ENCODE measurements around the gene LFNG. TPM values are rescaled to one million over a fixed set of nuclear protein-coding genes. Genes with fewer than 3 reads are reported as not detected.

LFNG gene, protein sequence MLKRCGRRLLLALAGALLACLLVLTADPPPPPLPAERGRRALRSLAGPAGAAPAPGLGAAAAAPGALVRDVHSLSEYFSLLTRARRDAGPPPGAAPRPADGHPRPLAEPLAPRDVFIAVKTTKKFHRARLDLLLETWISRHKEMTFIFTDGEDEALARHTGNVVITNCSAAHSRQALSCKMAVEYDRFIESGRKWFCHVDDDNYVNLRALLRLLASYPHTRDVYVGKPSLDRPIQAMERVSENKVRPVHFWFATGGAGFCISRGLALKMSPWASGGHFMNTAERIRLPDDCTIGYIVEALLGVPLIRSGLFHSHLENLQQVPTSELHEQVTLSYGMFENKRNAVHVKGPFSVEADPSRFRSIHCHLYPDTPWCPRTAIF
- 6.8 and 10.8 TPM in 2 replicates for total RNA-seq
- 68.6 TPM for polyA plus RNA-seq (2012)

DNA sequence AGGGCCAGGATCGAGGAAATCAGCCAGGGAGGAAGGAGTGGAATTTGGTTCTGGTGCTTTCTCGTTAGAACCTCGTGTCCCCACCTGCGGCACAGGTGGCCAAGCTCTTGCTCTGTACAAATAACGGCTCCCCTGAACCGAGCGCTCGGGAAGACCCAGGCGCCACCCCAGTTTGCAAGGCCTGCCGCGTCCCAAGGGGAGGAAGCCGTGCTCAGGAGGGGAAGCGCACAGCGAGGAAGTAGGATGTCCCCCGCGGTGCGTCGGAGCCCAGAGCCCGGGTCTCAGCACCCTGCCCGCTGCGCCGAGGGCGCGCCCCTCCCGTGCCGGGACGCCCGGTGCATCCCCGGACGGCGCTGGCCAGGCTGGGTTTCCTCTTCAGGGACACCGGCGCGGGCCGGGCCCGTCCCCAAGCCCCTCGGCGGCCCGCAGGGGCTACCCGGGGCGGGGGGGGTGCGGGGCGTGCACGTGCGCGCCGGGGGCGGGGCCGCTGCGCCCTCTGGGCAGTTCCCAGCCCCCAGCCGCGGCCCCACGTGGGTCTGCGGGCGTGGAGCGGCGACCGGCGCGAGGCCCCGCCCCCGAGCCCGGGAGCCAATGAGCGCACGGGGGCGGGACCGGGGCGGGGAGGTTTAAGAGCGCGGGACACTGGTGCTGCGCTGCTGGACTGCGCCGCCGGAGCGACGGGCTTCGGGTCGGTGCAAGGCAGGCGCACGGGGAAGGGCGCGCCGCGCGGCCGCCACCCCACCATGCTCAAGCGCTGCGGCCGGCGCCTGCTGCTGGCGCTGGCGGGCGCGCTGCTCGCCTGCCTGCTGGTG lies at the start of gene LFNG:
Gene LFNG (plus strand): TSS at position 656 of the 812 bp plus-strand sequence. CDS start 88 bp downstream, at position 744.
- DNase-seq (ENCODE audit: low read depth) = peak; percentile 95

DNA sequence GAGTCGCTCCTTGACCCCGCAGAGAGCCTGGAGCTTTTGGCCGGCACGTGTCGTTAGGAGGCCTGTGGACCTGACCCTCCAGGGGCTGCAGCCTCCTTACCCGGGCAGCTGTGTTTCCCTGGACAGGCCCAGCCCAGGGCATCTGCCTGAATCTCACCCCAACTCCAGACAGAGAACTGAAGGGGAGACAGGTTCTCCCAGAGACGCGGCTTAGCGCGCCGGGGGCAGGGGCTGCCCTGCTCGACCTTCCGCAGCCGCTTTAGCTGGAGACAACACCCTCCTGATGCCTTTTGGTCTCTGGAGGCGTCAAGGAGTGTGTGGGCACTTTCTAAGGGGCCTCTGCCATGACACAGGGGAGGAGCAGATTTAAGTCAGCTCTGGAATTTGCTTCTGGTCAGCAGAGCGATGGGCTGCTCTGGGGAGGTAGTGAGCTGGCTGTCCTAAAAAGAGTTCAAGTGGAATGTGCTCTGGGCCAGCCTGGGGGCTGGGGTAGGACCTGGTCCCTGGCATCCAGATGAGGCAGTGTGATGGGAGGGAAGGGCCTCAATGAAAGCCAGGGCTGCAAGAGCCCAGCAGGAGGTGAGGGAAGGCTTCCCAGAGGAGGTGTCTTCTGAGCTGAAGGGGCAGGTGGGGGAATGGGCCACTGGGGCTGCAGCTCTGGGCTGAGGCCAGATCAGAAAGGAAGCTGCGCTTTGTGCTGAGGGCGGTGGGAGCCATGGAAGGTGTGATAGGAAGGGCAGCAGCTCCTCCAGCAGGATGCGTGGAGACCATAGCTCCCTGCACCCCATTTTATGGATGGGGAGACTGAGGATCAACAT lies 49.2 kb upstream of the LFNG start:
- DNase-seq (ENCODE audit: low read depth) = no peak

DNA sequence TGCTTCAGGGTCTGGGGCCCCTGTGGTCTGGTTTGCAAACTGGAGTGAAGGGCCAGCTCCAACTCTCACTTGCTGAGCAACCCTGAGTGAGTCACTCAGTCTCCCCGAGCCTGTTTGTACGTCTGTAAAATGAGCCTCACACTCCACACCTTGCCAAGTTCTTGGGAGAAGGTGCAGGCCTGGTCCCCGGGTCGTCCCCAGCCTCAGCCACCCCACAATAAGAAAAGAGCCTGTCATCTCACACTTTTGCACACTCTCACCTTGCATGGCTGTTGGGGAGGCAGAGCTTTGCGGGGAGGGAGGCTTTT lies 48.6 kb upstream of the LFNG start:
- no peak for DNase-seq (ENCODE audit: low read depth)

DNA sequence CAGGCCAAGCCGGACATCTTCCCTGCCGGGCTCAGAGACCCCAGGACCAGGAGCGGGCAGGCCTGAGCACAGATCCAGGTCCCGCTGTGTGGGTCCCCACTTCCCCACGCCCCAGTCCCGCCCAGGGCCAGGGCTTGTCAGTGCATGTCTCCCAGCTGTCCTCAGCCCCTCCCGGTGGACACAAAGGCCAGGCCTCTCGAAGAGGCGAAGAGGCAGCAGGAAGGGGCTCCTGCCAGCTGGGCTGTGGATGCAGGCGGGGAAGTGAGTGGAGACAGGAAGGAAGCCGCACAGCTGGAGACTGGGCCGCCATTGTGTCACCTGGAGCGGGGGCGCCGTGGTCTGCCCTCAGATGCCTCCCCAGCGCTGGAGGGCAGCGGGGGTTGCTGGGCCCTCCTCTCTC lies 48.2 kb upstream of the LFNG start:
- DNase-seq (ENCODE audit: low read depth) = peak; percentile 41

DNA sequence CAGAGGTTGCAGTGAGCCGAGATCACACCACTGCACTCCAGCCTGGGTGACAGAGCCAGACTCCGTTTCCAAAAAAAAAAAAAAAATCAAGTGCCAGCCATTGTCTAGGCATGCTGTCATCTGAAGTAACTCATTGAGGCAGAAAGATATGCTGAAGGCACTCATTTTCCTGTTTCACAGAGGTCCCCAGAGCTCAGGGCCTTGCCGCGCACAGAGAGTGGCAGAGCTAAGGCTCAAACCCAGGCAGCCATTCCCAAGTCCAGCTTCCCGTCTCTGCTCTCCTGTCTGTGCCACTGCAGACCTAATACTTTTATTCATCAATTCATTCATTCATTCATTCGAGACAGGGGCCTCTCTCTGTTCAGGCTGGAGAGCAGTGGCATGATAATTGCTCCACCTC lies 46.8 kb upstream of the LFNG start:
- DNase-seq (ENCODE audit: low read depth) = no peak

DNA sequence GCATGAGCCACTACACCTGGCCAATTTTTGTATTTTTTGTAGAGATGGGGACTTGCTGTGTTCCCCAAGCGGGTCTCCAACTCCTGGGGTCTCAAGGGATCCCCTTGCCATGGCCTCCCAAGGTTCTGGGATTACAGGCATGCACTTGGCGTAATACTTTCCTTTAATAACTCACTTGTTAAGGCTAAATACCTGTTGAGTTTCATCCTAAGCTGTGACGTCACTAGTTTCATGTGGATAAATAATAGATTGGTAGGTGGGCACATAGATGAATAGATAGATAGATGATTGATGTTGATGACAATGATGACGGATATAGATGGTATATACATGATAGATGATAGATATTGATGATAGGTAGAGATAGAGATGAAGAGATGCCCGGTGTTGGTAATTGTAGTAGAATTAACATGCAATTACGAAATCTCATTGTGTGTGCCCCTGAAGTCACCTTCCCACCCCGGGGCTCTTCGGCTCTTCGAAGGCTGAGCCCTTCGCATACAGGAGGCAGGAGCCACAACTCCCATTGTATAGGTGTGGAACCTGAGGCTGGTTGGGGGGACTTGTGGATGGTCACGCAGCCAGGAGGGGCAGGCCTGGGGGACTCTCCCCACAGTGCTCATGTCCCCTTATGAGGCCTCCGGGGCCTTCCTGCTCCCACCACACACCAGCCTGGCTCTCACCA lies 45.9 kb upstream of the LFNG start:
- DNase-seq (ENCODE audit: low read depth) = no peak

DNA sequence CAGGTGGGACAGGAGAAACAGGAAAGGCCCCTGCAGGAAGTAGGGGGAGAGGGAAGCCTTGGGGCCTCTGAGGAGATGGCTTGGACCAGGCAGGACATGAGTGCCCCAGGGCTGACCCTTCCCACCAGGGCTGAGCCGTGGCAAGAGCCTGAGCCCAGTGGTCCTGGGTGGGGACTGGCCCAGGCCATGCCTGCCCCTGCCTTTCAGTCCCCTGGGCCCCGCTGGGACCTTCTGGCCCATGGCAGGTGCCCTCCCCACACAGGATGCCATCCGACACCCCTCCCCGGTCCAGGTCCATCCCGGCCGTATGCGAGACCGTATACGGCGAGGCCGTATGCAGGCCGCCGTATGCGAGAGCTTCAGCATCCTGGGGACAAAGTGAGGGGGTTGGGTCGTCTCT lies 45.4 kb upstream of the LFNG start:
- DNase-seq (ENCODE audit: low read depth) = no peak

DNA sequence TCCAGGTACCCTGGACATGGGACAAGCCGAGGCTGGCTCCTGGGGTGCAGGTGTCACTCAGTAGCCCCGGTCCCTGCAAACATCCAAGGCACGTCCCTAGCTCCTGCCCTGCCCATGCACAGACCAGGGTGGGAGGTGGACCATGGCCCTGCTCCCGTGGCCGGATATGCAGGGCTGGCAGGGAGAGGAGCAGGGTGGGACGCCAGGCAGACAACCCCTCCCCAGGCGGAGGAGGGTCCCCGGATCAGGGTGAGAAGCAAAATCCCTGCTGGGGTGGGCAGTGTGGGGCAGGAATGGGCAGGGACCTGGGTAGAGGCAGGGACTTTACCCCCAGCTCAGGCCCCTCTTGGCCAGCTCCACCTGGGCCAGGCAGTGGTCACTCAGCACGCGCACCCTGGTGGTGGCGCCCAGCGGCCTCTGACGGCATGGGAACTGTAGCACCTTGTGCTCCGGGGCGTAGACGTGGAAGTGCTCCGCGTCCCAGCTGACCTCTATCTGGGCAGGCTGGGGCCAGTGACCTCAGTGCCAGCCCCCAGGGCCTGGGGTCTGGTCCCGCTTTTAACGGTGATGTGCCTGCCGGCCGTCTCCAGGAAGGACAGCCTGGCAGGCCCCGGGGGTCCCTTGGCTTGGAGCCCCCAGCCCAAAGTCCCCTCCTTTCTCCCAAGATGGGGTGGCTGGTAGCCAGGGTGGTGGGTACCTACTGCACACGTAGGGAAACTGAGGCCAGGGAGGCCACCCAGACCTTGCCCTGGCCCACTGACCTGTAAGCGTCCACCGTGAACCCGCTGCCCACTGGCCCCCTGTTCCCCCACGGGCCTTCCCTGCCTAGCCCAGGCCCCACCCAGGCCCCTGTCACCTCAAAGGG lies 44.5 kb upstream of the LFNG start:
- DNase-seq (ENCODE audit: low read depth) = no peak

DNA sequence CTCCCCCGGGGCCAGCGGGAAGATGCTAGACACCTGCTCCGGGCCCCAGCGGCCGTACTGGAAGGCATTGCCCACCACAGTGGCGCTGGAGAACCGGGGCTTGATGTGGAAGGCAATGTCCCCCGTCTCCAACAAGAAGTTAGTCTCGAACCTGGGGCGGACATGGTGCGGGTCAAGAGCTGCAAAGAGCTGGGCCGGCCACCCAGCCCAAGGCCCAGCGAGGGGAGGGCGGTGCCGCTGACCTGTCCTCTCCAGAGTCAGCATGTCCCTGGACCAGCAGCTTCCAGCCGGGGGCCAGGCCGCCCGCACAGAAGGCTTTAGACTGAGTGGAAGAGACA lies 43.9 kb upstream of the LFNG start:
- DNase-seq (ENCODE audit: low read depth) = no peak

DNA sequence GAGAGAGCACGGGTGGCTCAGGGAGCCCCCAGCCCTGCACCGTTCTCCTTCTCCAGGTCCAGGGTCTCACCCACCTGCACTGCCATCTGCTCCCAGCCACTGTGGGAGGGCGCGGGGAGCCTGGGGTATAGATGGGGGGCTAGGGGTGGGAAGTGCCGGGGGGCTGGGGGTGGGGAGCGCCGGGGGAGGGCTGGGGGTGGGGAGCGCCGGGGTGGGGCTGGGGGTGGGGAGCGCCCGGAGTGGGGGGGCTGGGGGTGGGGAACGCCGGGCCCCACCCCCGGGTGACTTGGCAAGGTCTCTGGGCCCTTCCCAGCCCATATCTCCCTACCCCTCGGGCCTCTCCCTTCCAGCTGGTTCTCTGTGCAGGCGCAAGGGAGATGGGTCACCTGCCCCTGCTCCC lies 43.3 kb upstream of the LFNG start, which contains the start of gene GRIFIN:
Gene GRIFIN (minus strand): TSS at position 101 of the 400 bp plus-strand sequence. CDS start 15 bp downstream, at position 86.
- DNase-seq (ENCODE audit: low read depth) = no peak

DNA sequence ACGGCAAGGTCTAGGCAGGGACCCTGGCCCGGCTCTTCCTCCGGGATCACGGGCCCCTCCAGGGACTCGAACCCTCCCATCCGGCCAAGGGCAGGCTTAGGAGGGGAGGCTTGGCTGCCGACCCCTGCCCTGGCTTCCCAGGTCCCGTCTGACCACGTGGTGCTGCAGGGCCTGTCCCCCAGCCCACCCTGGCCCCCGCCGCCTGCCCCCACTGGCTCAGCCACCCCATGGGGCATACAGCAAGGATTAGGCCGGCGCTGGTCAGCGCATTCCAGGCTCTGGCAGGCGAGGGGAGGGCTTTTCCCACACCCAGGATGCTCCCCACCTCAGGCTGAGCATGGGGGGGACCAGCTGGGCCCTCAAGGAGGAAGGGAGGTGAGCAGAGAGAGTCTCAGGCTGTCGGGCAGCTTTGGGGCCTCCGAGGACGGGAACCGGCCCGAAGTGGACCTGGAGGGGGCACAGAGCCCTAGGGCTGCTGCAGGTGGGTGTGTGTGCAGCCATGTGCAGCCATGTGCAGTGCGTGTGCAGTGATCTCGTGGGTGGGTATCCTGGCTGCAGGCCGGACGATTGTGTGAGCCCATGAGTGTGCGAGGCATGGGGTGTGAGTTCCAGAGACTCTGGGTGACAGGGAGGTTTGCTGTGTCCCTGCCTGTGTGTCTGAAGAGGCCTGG lies 42.7 kb upstream of the LFNG start:
- no peak for DNase-seq (ENCODE audit: low read depth)

DNA sequence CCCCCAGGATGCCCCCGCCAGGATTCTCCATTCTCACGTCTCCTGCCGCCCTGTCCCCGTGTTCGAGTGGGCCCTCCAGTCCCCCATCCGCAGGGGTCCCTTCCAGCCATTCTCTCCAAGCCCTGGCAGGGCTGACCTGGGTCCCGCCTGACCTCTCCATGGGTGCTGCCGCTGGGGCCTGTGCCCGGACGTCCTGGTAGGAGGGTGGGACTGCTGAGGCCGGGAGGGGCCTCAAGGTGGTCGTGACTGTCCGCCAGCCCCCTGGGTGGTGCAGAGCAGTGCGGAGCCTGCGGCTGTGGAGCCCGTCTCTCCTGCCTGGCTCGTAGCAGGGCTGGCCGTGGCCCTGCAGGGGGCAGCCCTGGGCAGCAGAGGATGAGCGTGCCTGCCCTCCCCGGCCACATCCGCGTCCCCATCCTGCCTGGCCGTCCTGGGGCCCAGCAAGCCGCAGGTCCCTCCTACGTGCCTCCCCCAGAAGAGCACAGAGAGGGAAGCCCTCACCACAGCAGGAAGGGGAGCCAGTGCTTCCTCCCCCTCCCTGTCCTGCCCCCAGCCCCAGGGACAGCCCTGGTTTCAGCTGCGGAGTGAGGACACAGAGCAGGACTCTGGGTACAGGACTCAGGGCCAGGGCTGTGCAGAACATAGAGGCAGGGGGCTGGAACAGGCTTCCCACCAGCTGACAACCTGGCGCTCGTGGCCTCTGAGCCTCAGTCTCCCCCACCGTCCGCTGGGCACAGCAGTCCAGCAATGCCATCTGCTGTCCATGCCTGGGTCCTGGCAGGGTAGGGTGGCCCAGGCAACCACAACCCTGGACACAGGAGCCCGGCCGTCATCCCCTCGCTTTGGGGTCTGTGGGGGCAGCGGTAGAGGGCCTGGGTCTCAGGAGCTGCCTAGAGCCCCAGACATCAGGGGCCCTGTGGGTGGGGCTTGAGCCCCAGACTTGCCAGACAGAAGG lies 41.9 kb upstream of the LFNG start:
- peak; percentile 68 for DNase-seq (ENCODE audit: low read depth)

DNA sequence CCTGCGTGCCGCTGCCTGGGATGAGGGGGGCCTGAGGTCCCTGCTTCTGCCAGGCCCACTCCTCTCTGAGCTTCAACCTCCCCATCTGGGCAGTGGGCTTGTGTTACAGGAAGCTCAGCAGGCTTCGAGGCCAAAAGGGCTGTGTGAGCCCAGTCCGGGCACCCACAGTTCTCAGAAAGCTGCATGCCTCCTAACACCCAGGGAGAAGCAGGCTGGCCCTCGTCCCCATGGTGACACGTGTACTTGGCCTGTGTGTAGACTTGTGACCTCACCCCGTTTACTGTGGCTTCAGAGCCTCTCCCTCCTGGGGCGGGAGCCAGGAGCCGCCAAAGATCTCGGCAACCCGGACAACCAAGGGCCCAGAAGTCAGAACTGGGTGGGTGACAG lies 41.2 kb upstream of the LFNG start:
- peak; percentile 73 for DNase-seq (ENCODE audit: low read depth)

DNA sequence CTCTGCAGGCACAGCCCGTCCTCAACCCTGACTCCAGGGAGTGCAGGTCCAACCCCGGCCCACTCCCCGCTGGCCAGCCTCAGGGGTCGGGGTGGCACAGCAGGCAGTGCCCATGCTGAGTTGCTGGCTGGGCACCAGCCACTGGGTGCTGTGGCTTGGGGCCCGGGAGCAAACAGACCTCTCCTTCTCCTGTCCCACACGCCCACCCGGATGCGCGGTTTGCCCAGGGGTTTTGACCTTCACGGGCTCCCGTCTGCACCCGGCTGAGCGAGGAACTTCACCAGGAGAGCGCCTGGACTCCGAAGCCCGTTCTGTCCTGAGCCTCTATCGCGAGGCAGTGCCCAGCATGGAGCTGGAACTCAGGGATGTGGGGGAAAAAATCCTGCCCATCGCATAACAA lies 40.8 kb upstream of the LFNG start:
- DNase-seq (ENCODE audit: low read depth) = no peak

DNA sequence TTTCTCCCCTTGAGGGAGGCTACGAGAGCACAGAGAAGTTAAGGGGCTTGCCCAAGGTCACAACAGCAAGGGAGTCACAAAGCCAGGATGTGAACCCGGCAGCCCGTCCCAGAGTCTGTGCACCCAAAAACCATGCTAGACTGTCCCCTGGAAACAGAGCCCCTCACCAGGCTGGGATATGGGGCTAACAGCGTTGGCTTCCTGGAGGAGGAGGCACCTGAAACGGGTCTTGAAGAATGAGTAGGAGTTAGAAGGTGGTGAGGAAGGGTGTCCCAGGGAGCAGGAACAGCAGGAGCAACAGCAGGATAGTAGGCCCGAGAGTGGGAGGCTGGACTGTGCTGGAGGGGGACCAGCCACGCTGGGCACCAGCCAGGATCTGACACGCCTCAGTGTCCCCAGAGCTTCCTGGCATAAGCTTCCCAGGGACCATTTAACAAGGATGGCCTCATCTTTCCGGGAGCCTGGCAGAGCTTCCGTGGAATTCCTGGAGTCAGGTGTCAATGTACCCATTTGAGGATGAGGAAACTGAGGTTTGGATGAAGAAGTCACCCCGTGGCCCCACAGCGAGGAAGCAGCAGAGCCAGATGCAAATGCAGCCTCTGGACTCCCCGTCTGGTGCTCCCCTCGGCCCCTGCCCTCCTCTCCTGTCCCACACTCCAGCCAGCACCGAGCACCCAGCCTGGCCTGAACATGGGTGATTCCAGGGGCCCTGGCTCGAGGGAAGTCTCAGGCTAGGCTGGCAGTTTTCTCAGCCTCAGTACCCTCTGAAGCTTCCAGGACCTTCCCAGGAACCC lies 40.1 kb upstream of the LFNG start:
- no peak for DNase-seq (ENCODE audit: low read depth)

DNA sequence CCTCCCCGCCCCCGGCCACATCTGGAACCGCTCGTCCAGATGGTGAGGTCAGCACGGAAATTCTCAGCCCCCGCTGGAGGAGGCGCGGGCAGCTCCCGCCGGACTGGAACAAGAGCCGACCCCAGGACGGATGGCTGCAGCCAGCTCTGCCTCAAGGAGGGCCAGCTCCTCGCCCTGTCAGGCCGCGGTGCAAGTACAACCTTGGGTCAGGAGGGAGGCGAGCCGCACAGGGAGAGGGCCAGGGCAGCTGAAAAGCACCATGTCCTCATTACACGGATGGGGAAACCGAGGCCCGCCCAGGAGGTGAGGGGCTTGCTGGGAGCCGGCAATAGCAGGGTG lies 39.5 kb upstream of the LFNG start:
- DNase-seq (ENCODE audit: low read depth) = no peak

DNA sequence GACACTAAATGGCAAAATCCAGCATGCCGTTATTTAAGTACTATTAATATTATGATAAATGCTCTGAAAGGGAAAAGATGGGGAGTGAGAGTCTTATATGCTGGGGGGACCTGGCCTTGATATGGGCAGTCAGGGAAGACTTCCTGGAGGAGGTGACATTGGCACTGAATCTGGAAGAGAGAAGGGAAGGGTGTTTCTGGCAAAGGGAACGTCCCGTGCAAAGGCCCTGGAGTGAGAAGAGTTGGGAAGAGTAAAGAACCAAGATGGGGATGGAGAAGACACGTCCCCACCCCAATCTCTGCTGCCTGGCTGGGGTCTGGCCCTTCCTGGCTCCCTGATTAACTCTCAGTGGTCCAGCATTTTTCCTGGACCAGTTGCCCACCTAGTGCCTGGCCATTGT lies 38.4 kb upstream of the LFNG start:
- no peak for DNase-seq (ENCODE audit: low read depth)

Measured in myocyte (in vitro differentiated cells).